HG03060 (cell line): ENCODE results near the gene LRRC75A.

Experiments
- ATAC-seq: cut with Tn5 transposase; IDR thresholded peaks from one replicate; pipeline ENCODE4 v1.9.1; 2021; ENCODE audit warnings: low read depth, moderate number of reproducible peaks; ENCODE audit not compliant: unreplicated experiment

Gene LRRC75A

GRCh38 chr17:16495561-16495960, 3.6 kb upstream of the LRRC75A start:
- ATAC-seq = no peak

- no peak for ATAC-seq
Observed at GRCh38 chr17:16494059-16494458, 2.1 kb upstream of the LRRC75A start.

- ATAC-seq = no peak
Observed at GRCh38 chr17:16493531-16494046, 1.6 kb upstream of the LRRC75A start.

GRCh38 chr17:16492613-16493530, 879 bp upstream of the LRRC75A start:
- no peak for ATAC-seq

GRCh38 chr17:16491131-16491702, 776 bp downstream of the LRRC75A start:
- ATAC-seq = no peak

- ATAC-seq = no peak
Observed at GRCh38 chr17:16489431-16489830, 2.6 kb downstream of the LRRC75A start.

- no peak for ATAC-seq
Observed at GRCh38 chr17:16488968-16489337, 3.0 kb downstream of the LRRC75A start.

GRCh38 chr17:16488186-16488967, 3.6 kb downstream of the LRRC75A start:
- no peak for ATAC-seq

- ATAC-seq = no peak
Observed at GRCh38 chr17:16486373-16487250, 5.4 kb downstream of the LRRC75A start.

GRCh38 chr17:16484445-16485175, 7.4 kb downstream of the LRRC75A start:
- ATAC-seq = no peak

- no peak for ATAC-seq
Observed at GRCh38 chr17:16483021-16483645, 8.9 kb downstream of the LRRC75A start.

GRCh38 chr17:16482253-16482652, 9.7 kb downstream of the LRRC75A start:
- no peak for ATAC-seq

- ATAC-seq = no peak
Observed at GRCh38 chr17:16480995-16481394, 11.0 kb downstream of the LRRC75A start.

GRCh38 chr17:16479264-16479663, 12.7 kb downstream of the LRRC75A start:
- no peak for ATAC-seq

GRCh38 chr17:16478649-16479048, 13.3 kb downstream of the LRRC75A start:
- ATAC-seq = no peak

GRCh38 chr17:16477666-16478065, 14.3 kb downstream of the LRRC75A start:
- no peak for ATAC-seq

- no peak for ATAC-seq
Observed at GRCh38 chr17:16477255-16477654, 14.7 kb downstream of the LRRC75A start.

- ATAC-seq = no peak
Observed at GRCh38 chr17:16475179-16475704, 16.8 kb downstream of the LRRC75A start.
